GM03348 (cell line): ENCODE results near the gene NANP.
A peak's percentile ranks its signal among the peaks of the same experiment; 100 is the strongest.
"Not testable (repeated sequence)": the region's sequence is repeated elsewhere in the genome, so short reads cannot be mapped to it uniquely, and the experiment has no call there.

ENCODE experiments used
- DNase-seq: peaks from one replicate; pipeline ENCODE4 v3.0.0; 2012; ENCODE audit warnings: low spot score

The NANP gene

GRCh38 chr20:25623736-25624499 is at the start of gene NANP:
Gene NANP, minus strand, starts transcription at chr20:25624014. Its CDS starts 66 bp downstream, at chr20:25623948.
- peak; percentile 99 for DNase-seq

- no peak for DNase-seq
Observed at GRCh38 chr20:25672659-25673235, 48.9 kb upstream of the NANP start.

- peak; percentile 82 for DNase-seq
Observed at GRCh38 chr20:25669826-25670422, 46.1 kb upstream of the NANP start.

GRCh38 chr20:25668446-25668845 is 44.6 kb upstream of the NANP start:
- no peak for DNase-seq

GRCh38 chr20:25659999-25660398 is 36.2 kb upstream of the NANP start:
- no peak for DNase-seq

GRCh38 chr20:25654487-25654886 is 30.7 kb upstream of the NANP start:
- no peak for DNase-seq

GRCh38 chr20:25652866-25653265 is 29.1 kb upstream of the NANP start:
- not testable (repeated sequence) for DNase-seq

- no peak for DNase-seq
Observed at GRCh38 chr20:25644814-25645213, 21.0 kb upstream of the NANP start.

GRCh38 chr20:25643716-25644115 is 19.9 kb upstream of the NANP start:
- no peak for DNase-seq

- DNase-seq: no peak
Observed at GRCh38 chr20:25637247-25637646, 13.4 kb upstream of the NANP start.

GRCh38 chr20:25632940-25633790 is 9.4 kb upstream of the NANP start:
- no peak for DNase-seq

GRCh38 chr20:25630615-25631014 is 6.8 kb upstream of the NANP start:
- DNase-seq: not testable (repeated sequence)

- DNase-seq: no peak
Observed at GRCh38 chr20:25629816-25630499, 6.1 kb upstream of the NANP start.

GRCh38 chr20:25626779-25627178 is 3.0 kb upstream of the NANP start:
- DNase-seq: no peak

- DNase-seq: no peak
Observed at GRCh38 chr20:25624500-25624939, 706 bp upstream of the NANP start.

GRCh38 chr20:25623225-25623735 is 534 bp downstream of the NANP start:
- DNase-seq: peak; percentile 70

- peak; percentile 17 for DNase-seq
Observed at GRCh38 chr20:25622450-25623224, 1.2 kb downstream of the NANP start.

- no peak for DNase-seq
Observed at GRCh38 chr20:25622049-25622448, 1.8 kb downstream of the NANP start.

GRCh38 chr20:25619514-25619913 is 4.3 kb downstream of the NANP start:
- DNase-seq: no peak

GRCh38 chr20:25608774-25609173 is 15.0 kb downstream of the NANP start:
- no peak for DNase-seq
